OCI-LY3 (cell line): ENCODE measurements around the gene CEACAM18.

Experiments
- CTCF ChIP-seq: fragments of 200-600, 300-600 bp; sonication (generic); IDR thresholded peaks from 2 replicates; pipeline ENCODE4 v1.5.1; 2014; ENCODE audit warnings: antibody characterized with exemption, low read length, low read depth
- EZH2phosphoT487 ChIP-seq: fragments of 200-600 bp; shearing (Covaris generic); IDR thresholded peaks from 2 replicates; pipeline ENCODE4 v1.6.1; 2018; ENCODE audit warnings: antibody characterized with exemption, mixed run types, low read depth

GRCh38 chr19:51497666-51498065 is 19.3 kb downstream of the CEACAM18 start:
- no peak for TF ChIP-seq CTCF
- TF ChIP-seq EZH2phosphoT487 = no peak
